Activated CD4-positive, alpha-beta T cell treated with anti-CD3 and anti-CD28 coated beads, Interleukin-2, amount 50 U/mL, for 24 hours (primary cell): ENCODE data around the gene PP2D1.
"Not testable (repeated sequence)": the region's sequence is repeated elsewhere in the genome, so short reads cannot be mapped to it uniquely, and the experiment has no call there.

Source experiments
- DNase-seq, 2 donors: peaks; one replicate each; pipeline ENCODE4 v3.0.0-alpha.2; 2020; ENCODE audit warnings: low read depth in 1 of 2, low spot score in 1 of 2

The PP2D1 gene

GRCh38 chr3:20039765-20040547, 27.9 kb upstream of the PP2D1 start, which contains the start of gene KAT2B:
Gene KAT2B (plus strand): TSS chr3:20040446. CDS start chr3:20040478, 32 bp downstream.
- DNase-seq, result peak; percentile 69 to 72

- DNase-seq, result no peak
Observed at GRCh38 chr3:20039466-20039764, 27.4 kb upstream of the PP2D1 start.

- no peak for DNase-seq
Observed at GRCh38 chr3:20038699-20039465, 26.8 kb upstream of the PP2D1 start.

DNA sequence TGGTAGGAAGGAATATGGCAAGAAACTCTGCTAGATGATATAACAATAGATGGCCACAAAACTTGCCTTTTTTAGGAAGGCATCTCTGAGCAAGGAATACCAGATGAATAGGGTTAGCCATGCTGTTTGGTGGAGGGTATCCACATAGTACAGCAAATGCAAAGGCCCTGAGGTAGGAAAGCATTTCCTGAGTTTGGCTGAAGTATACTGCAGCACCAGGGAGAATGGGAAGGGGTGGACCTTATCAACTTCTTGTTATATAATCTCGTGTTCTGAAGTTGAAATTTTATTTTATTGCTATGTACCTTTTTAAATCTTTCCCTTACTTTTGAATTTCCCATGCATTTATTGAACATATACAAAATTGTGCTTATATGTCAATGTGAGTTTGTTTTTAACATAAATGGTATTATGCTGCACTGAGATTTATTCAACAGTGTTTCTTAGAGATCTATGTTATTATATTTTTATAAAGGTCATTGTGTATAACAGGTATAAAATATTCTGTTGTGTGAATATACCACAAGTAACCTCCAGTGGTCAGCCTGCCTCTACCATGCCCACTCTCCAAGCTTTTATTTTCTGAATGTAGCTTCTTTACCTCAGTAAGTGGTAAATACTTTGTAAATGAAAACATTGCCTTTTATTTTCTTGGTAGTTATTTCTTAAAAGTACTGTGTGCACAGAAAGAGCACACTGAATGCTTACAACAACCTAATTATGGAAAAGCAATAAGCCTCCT, 25.4 kb upstream of the PP2D1 start:
- DNase-seq, result no peak

GRCh38 chr3:20035019-20035418, 23.0 kb upstream of the PP2D1 start:
- DNase-seq, result no peak

DNA sequence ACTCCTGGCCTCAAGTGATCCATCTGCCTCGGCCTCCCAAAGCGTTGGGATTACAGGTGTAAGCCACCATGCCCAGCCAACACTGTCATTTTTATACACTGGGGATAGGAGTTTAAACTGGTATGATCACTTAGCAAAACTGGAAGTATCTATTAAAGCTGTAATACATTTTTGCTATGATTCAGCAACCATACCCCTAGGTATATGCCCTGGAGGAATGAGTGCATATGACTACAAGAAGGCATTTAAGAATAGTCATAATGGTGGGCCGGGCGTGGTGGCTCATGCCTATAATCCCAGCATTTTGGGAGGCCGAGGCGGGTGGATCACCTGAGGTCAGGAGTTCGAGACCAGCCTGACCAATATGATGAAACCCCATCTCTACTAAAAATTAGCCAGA, 19.9 kb upstream of the PP2D1 start:
- DNase-seq, result not testable (repeated sequence)

- DNase-seq, result no peak
Observed at GRCh38 chr3:20028905-20029331, 16.9 kb upstream of the PP2D1 start.

DNA sequence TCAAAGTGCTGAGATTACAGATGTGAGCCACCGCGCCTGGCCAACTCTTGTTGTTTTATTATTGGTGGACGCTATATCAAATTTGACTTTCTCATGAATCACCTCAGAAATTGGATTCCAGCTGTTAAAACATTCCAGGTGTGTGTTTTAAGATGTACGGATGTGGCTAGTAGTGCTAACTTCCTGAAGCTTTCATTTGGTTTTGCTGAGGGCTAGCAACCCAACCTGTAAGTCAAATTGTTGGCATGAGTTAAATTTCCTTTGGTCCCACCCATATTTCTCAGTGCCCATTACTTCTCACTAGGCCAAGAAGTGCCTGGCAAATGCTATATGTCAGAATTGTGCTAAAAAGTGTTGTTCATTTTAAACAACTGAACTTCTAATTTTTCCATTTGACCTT, 15.1 kb upstream of the PP2D1 start:
- DNase-seq, result no peak

GRCh38 chr3:20023623-20024405, 11.8 kb upstream of the PP2D1 start:
- DNase-seq, result no peak

DNA sequence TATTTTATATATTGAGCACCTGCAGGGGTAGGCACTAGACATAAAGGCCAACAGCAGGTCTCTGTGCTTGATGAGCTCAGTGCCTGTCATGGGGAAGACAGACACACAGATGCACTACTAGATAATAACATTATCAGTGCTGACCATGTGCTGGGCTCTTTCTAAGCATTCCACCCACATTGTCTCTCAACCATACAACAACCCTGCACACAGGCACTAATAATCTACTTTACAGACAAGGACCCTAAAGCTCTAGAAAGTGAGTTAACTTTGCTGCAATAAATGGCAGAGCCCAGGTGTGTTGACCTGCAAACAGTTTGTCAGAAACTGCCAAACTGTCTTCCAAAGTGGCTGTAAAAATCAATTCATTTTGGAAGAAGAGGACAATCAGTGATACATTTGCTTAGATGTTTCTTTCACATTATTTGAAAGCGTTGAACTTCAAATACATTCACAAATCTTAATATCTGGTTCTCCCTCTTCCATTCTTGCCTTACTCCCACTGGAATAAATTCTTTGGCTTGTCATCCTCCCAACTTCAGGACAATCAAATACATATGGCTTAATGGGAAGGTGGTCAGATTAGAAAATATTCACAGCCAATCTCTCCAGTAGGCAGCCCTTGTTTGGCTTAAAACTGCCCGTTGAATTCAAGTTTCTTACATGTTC, 11.0 kb upstream of the PP2D1 start:
- DNase-seq, result no peak

- not testable (repeated sequence) for DNase-seq
Observed at GRCh38 chr3:20016076-20016475, 4.0 kb upstream of the PP2D1 start.

DNA sequence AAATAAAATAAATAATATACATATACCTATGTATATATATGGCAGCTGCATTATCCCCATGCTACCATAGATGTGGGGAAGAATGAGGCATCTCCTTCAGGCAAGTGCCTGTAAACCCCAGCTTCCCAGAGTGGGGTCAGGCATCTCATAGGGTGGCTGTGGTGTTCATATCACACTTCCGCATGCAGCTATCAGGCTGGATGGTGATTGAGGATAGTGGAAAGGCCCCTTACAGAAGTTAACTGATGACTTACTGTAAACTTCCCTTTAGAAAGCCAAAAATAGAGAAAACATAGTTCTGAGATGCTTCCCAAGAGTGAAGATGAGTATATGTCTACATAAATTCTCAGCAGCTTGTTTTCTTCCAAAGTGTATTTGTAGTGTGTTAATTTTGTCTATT, 3.5 kb upstream of the PP2D1 start:
- no peak for DNase-seq

DNA sequence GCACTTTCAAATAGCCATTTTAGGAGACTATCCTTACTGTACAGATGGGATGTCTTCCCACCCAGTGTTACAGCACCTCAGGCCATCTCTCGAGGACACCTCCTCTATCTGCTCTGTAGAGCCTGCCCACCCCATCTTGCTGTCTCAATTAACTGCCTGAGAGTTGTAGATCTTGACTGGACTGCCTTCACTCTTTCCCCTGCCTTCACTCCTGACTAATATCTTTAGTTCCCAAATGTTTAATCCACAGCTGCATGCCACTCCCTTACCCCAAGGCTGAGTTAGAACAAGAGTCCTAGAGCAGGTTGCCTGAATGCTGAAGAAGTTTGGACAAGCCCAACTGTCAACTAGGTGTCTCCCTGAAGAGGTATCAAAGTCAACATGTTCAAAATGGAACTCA, 1.3 kb upstream of the PP2D1 start:
- DNase-seq, result no peak

- DNase-seq, result no peak
Observed at GRCh38 chr3:20008646-20009045, 3.4 kb downstream of the PP2D1 start.

GRCh38 chr3:20007960-20008359, 4.1 kb downstream of the PP2D1 start:
- no peak for DNase-seq

DNA sequence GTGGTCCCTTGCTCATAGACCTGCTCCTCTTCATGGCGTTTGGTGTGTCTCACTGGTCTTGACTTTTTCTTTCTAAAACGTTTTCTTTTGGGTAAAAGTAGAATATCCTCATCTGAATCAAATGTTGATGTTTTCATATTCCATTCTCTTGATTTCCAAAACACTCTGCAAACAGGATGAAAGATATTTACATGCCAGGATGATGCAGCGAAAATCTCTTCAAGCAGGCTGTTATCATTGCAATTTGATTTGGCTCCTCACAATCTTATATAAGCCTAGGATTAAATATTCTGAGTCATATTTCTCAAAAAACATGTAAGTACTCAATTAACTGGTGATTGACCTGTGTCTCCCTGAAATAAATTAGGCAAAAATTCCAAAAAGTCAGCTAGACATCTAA, 10.1 kb downstream of the PP2D1 start:
- no peak for DNase-seq

- no peak for DNase-seq
Observed at GRCh38 chr3:19997502-19997901, 14.6 kb downstream of the PP2D1 start.

DNA sequence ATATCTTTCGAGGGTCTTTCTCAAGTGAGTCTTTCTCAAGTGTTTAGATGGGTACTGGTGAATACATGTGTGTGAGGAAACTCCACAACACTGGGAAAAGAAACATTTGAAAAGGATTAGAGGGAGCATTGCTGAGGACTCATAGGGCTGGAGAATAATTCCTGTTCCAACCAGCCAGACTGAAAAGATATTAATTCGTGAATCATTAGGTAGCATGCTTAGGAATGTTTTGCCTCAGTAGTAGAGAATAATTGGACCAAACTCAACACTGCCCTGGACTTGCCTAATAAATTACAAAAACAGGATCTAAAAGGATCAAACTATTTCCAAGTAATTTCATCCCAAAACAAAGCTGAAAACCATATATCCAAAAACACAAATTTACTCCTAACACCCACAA, 17.3 kb downstream of the PP2D1 start:
- no peak for DNase-seq

GRCh38 chr3:19988904-19989303, 23.2 kb downstream of the PP2D1 start:
- not testable (repeated sequence) for DNase-seq

- DNase-seq, result no peak
Observed at GRCh38 chr3:19972054-19972453, 40.0 kb downstream of the PP2D1 start.

DNA sequence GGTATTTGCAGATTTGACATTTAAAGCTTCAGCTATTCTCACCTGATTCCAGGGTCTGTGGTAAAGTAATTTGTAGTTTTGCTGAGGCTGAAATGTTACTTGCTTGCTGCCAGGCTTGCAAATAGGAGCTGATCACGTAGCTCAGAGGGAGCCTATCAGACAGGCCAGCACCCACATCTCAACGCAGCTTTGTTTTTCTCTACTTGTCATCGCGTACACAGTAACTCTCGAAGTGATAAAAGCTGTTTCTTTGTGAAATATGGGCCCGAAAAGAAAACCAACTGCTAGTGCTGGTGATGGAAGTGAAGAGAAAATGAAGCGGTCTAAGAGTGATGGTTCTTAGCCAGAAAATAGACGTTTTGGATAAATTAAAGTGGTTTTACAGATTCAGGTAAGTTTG, 41.7 kb downstream of the PP2D1 start:
- no peak for DNase-seq
